Transverse colon (tissue), 4 donors: ENCODE measurements around the gene DDX42. TPM values are rescaled to one million over a fixed set of nuclear protein-coding genes. Genes with fewer than 3 reads are reported as not detected.

Source experiments
- DNase-seq: peaks from one replicate; pipeline ENCODE4 v3.0.0-alpha.2; 2019
- H3K27ac ChIP-seq, 4 donors: fragments of 200-600 bp; sonication (generic); 2 replicates each; pipeline ENCODE4 v1.5.1; 2016 to 2018; ENCODE audit warnings: inconsistent platforms in 4 of 4
- H3K27me3 ChIP-seq: fragments of 200-600 bp; sonication (generic); 2 replicates; pipeline ENCODE4 v1.5.1; 2017; ENCODE audit warnings: inconsistent platforms
- H3K36me3 ChIP-seq, 4 donors: fragments of 200-600 bp; sonication (generic); 2 replicates each; pipeline ENCODE4 v1.5.1; 2017 to 2019; ENCODE audit warnings: inconsistent platforms in 4 of 4
- H3K4me1 ChIP-seq, 4 donors: fragments of 200-600 bp; sonication (generic); 2 replicates each; pipeline ENCODE4 v1.5.1; 2017 to 2020; ENCODE audit warnings: inconsistent platforms in 4 of 4
- H3K4me3 ChIP-seq, 4 donors: fragments of 200-600 bp; sonication (generic); 1 replicate in 1 of 4; 2 replicates in 3 of 4; pipeline versions ENCODE4 v1.5.1 to v1.6.1; 2017 to 2019; ENCODE audit warnings: inconsistent platforms in 4 of 4
- H3K9me3 ChIP-seq, 2 donors: fragments of 200-600 bp; sonication (generic); 2 replicates each; pipeline ENCODE4 v1.5.1; 2017 to 2019; ENCODE audit warnings: inconsistent platforms in 2 of 2
- CTCF ChIP-seq, 5 experiments: fragments of 200-600 bp in 3 of 5; fragments of 450-650 bp in 2 of 5; sonication (generic) in 3 of 5; IDR thresholded peaks; 1 replicate in 2 of 5; 2 replicates in 3 of 5; pipeline ENCODE4 v1.5.1; 2016 to 2017; ENCODE audit warnings: antibody characterized with exemption in 5 of 5, inconsistent platforms in 3 of 5, mild to moderate bottlenecking in 2 of 5, moderate library complexity in 1 of 5
- EP300 ChIP-seq: sonication (generic); formaldehyde crosslinking; IDR thresholded peaks from one replicate; pipeline ENCODE4 v1.6.1; 2017; ENCODE audit warnings: antibody characterized with exemption, low read depth
- POLR2A ChIP-seq: fragments of 450-650 bp; IDR thresholded peaks from one replicate; pipeline ENCODE4 v1.6.1; 2016; ENCODE audit warnings: antibody characterized with exemption, mild to moderate bottlenecking, moderate library complexity
- POLR2AphosphoS5 ChIP-seq, 3 donors: sonication (generic); formaldehyde crosslinking; IDR thresholded peaks; one replicate each; pipeline ENCODE4 v1.6.1; 2016; ENCODE audit warnings: antibody characterized with exemption in 3 of 3
- WGBS, 2 donors: methylation state at CpG; one replicate each; pipeline ENCODE4 v1.1.5; 2018; ENCODE audit warnings: low coverage in 1 of 2; 5-methylcytosine and 5-hydroxymethylcytosine counted together
- in situ Hi-C, 4 donors: fragments of 200-750 bp; cut with MboI; loops; one replicate each; pipeline versions ENCODE4 v1.15.0 to v1.15.1; 2017; ENCODE audit warnings: low sequenced_read_pairs in 3 of 4, low pct_ligation_motif_present in 1 of 4, low pct_unique_long_range_greater_than_20kb in 1 of 4
- intact Hi-C: fragments of 100-400 bp; cut with DNase I; formaldehyde crosslinking; loops from one replicate; pipeline ENCODE4 v1.15.1; 2023; ENCODE audit warnings: low total_unique reads
- total RNA-seq, 4 donors: library from RNA; depleted of rRNA; stranded (reverse); fragments of >200 nt; gene quantifications; one replicate each; pipeline ENCODE4 v1.1.0, GENCODE V29; 2016

DDX42 gene
- total RNA-seq, 4 donors from 2014 or later: 71.8 to 129 (median 99.4) TPM

GRCh38 chr17:63823659-63824331, 49.8 kb downstream of the DDX42 start:
- in situ Hi-C loops: no loop called here
- DNase-seq: no peak
- H3K4me3 ChIP-seq: no peak overlapping the region
- H3K9me3 ChIP-seq: no peaks in the 10 kb centered on the region
- intact Hi-C loops: no loop called here
- peaks cover 0 to 54% (median 25%) of the 10 kb centered on the region in 4 donors for H3K36me3 ChIP-seq
- no peaks in the 10 kb centered on the region for H3K27me3 ChIP-seq
- TF ChIP-seq POLR2AphosphoS5 (IDR thresholded peaks at IDR 0.05): no peak
- TF ChIP-seq POLR2A: no peak
- no peak for TF ChIP-seq CTCF (IDR thresholded peaks at IDR 0.05)
- no peak for TF ChIP-seq EP300
- no peak overlapping the region for H3K27ac ChIP-seq
- H3K4me1 ChIP-seq: peaks cover 14 to 20% (median 19%) of the 10 kb centered on the region in 4 donors
- 93 to 94% methylated on average over 13 of the region's 13 CpGs for WGBS, 2 donors

- H3K4me3 ChIP-seq: no peak overlapping the region
- no peak for TF ChIP-seq POLR2AphosphoS5 (IDR thresholded peaks at IDR 0.05)
- TF ChIP-seq POLR2A: no peak
- TF ChIP-seq EP300: no peak
- no peak for TF ChIP-seq CTCF (IDR thresholded peaks at IDR 0.05)
- in situ Hi-C loops: no loop called here
- no peaks in the 10 kb centered on the region for H3K27me3 ChIP-seq
- no peak for DNase-seq
- H3K9me3 ChIP-seq: no peaks in the 10 kb centered on the region
- H3K36me3 ChIP-seq: peaks cover 0 to 54% (median 26%) of the 10 kb centered on the region in 4 donors
- H3K4me1 ChIP-seq: peaks cover 14 to 26% (median 22%) of the 10 kb centered on the region in 4 donors
- intact Hi-C loops: no loop called here
- H3K27ac ChIP-seq: no peak overlapping the region
- WGBS, 2 donors: 94% methylated on average over 6 to 9 of the region's 9 CpGs
Measured at GRCh38 chr17:63824362-63824761, 50.4 kb downstream of the DDX42 start.

- intact Hi-C loops: no loop called here
- DNase-seq: peak; percentile 42
- in situ Hi-C loops: loop anchor here in 1 of 4 donors (5.0 kb wide), 1 partner anchor 49 kb away; no protein-coding TSS in a partner anchor
- Histone ChIP-seq H3K27me3 (no peaks in the 10 kb centered on the region), H3K9me3 (no peaks in the 10 kb centered on the region), H3K36me3 (peaks cover 0 to 60% (median 28%) of the 10 kb centered on the region in 4 donors), H3K4me3 (peak overlapping the region; percentile 76 to 81 (median 78)), H3K27ac (peak overlapping the region; percentile 88 to 96 (median 93)), H3K4me1 (peaks cover 14 to 29% (median 22%) of the 10 kb centered on the region in 4 donors)
- WGBS, 2 donors: 0% methylated on average over 29 of the region's 31 CpGs; no CpG with 5 or more reads in 1 of the 2 donors
- TF ChIP-seq EP300 (no peak), POLR2AphosphoS5 (IDR thresholded peaks at IDR 0.05) (no peak), POLR2A (no peak), CTCF (IDR thresholded peaks at IDR 0.05) (peak in 1 of 5 experiments; percentile 16)
Measured at GRCh38 chr17:63826468-63827001, 52.6 kb downstream of the DDX42 start.

- TF ChIP-seq CTCF (IDR thresholded peaks at IDR 0.05): peak; percentile 37 to 84 (median 50)
- no peak for TF ChIP-seq EP300
- peak; percentile 84 to 97 (median 93) for TF ChIP-seq POLR2AphosphoS5 (IDR thresholded peaks at IDR 0.05)
- TF ChIP-seq POLR2A: peak; percentile 84
- H3K36me3 ChIP-seq: peaks cover 0 to 60% (median 31%) of the 10 kb centered on the region in 4 donors
- H3K9me3 ChIP-seq: no peaks in the 10 kb centered on the region
- peak within 1 kb of the TSS; percentile 76 to 81 (median 78) for H3K4me3 ChIP-seq
- peak; percentile 95 for DNase-seq
- peaks cover 14 to 29% (median 22%) of the 10 kb centered on the region in 4 donors for H3K4me1 ChIP-seq
- in situ Hi-C loops (loop anchor here in 1 of 4 donors (5.0 kb wide), 1 partner anchor 50 kb away; no protein-coding TSS in a partner anchor), intact Hi-C loops (no loop called here)
- WGBS, 2 donors: 0% methylated on average over 4 to 57 of the region's 58 CpGs
- H3K27ac ChIP-seq: peak within 1 kb of the TSS; percentile 88 to 96 (median 93)
- no peaks in the 10 kb centered on the region for H3K27me3 ChIP-seq
Measured at GRCh38 chr17:63827002-63827800, 53.2 kb downstream of the DDX42 start, which contains the start of the genes FTSJ3 and PSMC5. TSS of gene FTSJ3 (minus strand) at chr17:63827663. CDS start at chr17:63826902, 761 bp downstream. TSS of gene PSMC5 (plus strand) at chr17:63827431. CDS start at chr17:63827491, 60 bp downstream.
